Measurements from ENCODE around the gene WFS1.

Gene WFS1

GRCh38 chr4:6230827-6231662, 38.6 kb upstream of the WFS1 start:
- H3K4me3 ChIP-seq (ENCODE audit: low read depth, low read length), result no peak overlapping the region
- DNase-seq (ENCODE audit: low read depth), result no peak
- no peak for TF ChIP-seq CTCF (IDR thresholded peaks at IDR 0.05; ENCODE audit: insufficient read depth, low read depth, low read length, missing control alignments)

- H3K4me3 ChIP-seq (ENCODE audit: low read depth, low read length), result no peak overlapping the region
- no peak for DNase-seq (ENCODE audit: low read depth)
- no peak for TF ChIP-seq CTCF (IDR thresholded peaks at IDR 0.05; ENCODE audit: insufficient read depth, low read depth, low read length, missing control alignments)
Measured at GRCh38 chr4:6231663-6232165, 37.9 kb upstream of the WFS1 start.

GRCh38 chr4:6232836-6233785, 36.5 kb upstream of the WFS1 start:
- TF ChIP-seq CTCF (IDR thresholded peaks at IDR 0.05; ENCODE audit: insufficient read depth, low read depth, low read length, missing control alignments), result no peak
- H3K4me3 ChIP-seq (ENCODE audit: low read depth, low read length), result no peak overlapping the region
- no peak for DNase-seq (ENCODE audit: low read depth)

GRCh38 chr4:6233929-6234328, 35.7 kb upstream of the WFS1 start:
- TF ChIP-seq CTCF (IDR thresholded peaks at IDR 0.05; ENCODE audit: insufficient read depth, low read depth, low read length, missing control alignments), result no peak
- H3K4me3 ChIP-seq (ENCODE audit: low read depth, low read length), result no peak overlapping the region
- DNase-seq (ENCODE audit: low read depth), result no peak

- H3K4me3 ChIP-seq (ENCODE audit: low read depth, low read length), result no peak overlapping the region
- TF ChIP-seq CTCF (IDR thresholded peaks at IDR 0.05; ENCODE audit: insufficient read depth, low read depth, low read length, missing control alignments), result no peak
- no peak for DNase-seq (ENCODE audit: low read depth)
Measured at GRCh38 chr4:6235012-6235411, 34.6 kb upstream of the WFS1 start.

GRCh38 chr4:6235901-6236640, 33.6 kb upstream of the WFS1 start:
- no peak for TF ChIP-seq CTCF (IDR thresholded peaks at IDR 0.05; ENCODE audit: insufficient read depth, low read depth, low read length, missing control alignments)
- no peak for DNase-seq (ENCODE audit: low read depth)
- no peak overlapping the region for H3K4me3 ChIP-seq (ENCODE audit: low read depth, low read length)
